ENCODE data around the gene VWF.

The VWF gene

GRCh38 chr12:5905757-5906156 lies 218.7 kb downstream of the VWF start:
- no peak for DNase-seq

- no peak for DNase-seq
Observed at GRCh38 chr12:5904969-5905368, 219.5 kb downstream of the VWF start.

- DNase-seq: no peak
Observed at GRCh38 chr12:5904441-5904840, 220.0 kb downstream of the VWF start.

GRCh38 chr12:5902736-5903135 lies 221.7 kb downstream of the VWF start:
- DNase-seq: no peak

- DNase-seq: no peak
Observed at GRCh38 chr12:5901416-5901815, 223.1 kb downstream of the VWF start.

GRCh38 chr12:5900533-5901205 lies 223.8 kb downstream of the VWF start:
- no peak for DNase-seq

GRCh38 chr12:5900076-5900475 lies 224.4 kb downstream of the VWF start:
- DNase-seq: no peak

- no peak for DNase-seq
Observed at GRCh38 chr12:5899675-5900074, 224.8 kb downstream of the VWF start.

- DNase-seq: no peak
Observed at GRCh38 chr12:5898874-5899273, 225.6 kb downstream of the VWF start.
